Activated CD8-positive, alpha-beta memory T cell treated with anti-CD3 and anti-CD28 coated beads for 36 hours (primary cell): Measurements from ENCODE around the gene SCCPDH. TPM values are rescaled to one million over a fixed set of nuclear protein-coding genes. Genes with fewer than 3 reads are reported as not detected.
"Not testable (repeated sequence)": the region's sequence is repeated elsewhere in the genome, so short reads cannot be mapped to it uniquely, and the experiment has no call there.

Source experiments
- CTCF ChIA-PET: fragments of 350-600 bp; sonication (Branson Sonifier 250); formaldehyde crosslinking; loops from one replicate; lab custom pipeline; 2021; ENCODE audit warnings: antibody characterized with exemption; lab: Charles Lee
- POLR2A ChIA-PET: fragments of 350-600 bp; sonication (Branson Sonifier 250); formaldehyde crosslinking; loops from one replicate; lab custom pipeline; 2021; ENCODE audit warnings: antibody characterized with exemption; lab: Charles Lee
- total RNA-seq, 2 experiments: library from RNA; stranded (reverse); gene quantifications; one replicate each; pipeline ENCODE4 v1.2.3, GENCODE V29; 2021

SCCPDH gene
- total RNA-seq, 2 experiments from 2014 or later = 42.1 to 44.1 TPM

DNA sequence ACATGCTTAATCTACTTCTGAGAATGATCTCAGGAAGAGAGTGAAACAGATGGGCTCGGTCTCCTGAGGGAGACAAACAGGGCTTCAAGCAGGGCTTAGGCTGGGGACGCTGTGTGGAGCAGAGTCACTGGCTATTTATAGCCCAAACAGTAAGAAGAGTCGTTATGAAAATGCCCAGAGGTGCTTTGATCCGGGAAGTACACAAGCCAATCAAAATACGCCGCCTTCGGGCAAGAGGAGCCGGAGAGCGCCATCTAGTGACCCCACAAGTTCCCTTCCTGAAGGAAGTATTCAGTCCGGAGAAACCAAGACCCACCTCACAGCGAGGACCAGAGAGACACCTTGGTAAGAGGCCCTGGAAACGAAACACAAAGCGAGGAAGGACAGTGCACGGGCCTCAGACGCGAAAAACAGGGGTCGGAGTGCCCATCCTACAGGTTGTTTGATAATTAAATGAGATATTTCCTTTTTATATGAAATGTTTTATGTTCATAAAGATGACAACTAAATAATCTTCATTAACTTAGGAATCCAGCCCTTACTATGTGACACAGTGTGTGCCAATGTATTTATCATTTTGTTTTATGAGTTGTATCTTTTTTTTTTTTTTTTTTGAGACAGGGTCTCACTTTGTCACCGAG is 25.0 kb upstream of the SCCPDH start:
- CTCF ChIA-PET = interaction anchor here (0.7 to 1.2 kb wide), 3 partner anchors 12 to 225 kb away, joined by 3 to 4 read pairs (median 3); no protein-coding TSS in a partner anchor
- POLR2A ChIA-PET = no interaction called here

DNA sequence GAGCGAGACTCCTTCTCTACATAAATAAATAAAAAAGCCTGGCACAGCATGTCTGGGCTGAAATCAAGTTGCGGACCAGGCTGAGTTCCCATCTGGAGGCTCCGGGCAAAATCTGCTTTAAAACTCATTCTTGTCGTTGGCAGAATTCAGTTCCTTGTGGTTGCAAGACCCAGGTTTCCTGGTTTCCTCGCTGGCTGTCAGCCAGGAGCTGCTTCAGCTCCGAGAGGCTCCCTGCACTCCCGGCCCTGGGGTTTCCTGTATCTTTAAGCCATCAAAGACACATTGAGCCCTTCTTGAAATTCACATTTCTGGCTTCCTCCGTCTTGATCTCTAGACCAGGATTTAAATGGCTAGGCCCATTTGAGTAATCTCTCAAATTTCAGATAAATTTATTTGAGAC is 20.6 kb upstream of the SCCPDH start:
- ChIA-PET CTCF (no interaction called here), POLR2A (no interaction called here)

DNA sequence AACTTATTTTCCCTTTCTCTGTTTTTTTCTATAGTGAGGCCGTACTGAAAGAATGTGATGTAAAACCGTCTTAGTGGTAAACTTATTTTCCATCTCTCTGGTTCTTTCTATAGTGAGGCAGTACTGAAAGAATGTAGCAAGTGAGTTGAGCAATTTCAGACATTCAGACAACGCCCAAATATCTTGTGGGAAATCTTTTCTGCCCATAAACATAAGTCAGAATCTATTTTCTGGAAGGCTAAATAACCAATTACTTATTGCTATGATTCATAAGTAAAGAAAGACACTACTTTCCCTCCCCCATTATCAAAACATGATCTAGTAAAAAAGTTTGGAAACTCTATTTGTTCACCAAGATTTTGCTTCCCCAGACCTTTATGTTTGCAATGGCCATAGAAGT is 18.8 kb upstream of the SCCPDH start:
- CTCF ChIA-PET = interaction anchor here (0.7 kb wide), 1 partner anchor 14 kb away, joined by 4 read pairs; no protein-coding TSS in a partner anchor
- POLR2A ChIA-PET = no interaction called here

DNA sequence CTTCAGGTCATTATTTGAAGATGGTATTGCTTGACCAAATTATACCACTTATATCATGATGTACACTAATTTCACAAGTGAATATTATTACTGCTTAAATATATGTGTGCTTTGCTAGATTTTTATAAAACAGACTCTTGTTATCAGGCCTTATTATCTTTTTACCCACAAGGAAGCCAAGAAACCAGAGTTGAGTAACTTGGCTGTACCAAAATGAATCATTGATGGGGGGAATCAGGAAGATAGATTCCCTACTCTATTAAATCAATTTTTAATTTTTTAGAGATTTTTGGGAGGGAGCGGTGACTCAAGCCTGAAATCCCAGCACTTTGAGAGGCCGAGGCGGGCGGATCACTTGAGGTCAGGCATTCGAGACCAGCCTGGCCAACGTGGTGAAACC is 16.0 kb upstream of the SCCPDH start:
- ChIA-PET CTCF (no interaction called here), POLR2A (no interaction called here)

DNA sequence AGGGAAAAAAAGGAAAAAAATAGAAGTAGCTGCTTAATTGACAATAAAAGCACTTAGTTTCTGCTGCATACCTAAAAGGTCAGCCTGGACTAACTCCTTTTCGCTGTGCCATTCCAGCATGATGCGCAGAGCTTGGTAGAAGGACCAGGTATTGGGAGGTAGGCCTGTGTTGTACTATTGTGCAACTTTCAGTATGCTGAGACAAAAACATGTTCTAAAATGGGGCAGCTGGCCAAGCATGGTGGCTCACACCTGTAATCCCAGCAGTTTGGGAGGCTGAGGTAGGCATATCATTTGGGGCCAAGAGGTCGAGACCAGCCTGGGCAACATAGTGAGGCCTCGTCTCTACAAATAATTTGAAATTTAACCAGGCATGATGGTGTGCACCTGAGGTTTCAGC is 15.0 kb upstream of the SCCPDH start:
- POLR2A ChIA-PET = no interaction called here
- CTCF ChIA-PET = no interaction called here

DNA sequence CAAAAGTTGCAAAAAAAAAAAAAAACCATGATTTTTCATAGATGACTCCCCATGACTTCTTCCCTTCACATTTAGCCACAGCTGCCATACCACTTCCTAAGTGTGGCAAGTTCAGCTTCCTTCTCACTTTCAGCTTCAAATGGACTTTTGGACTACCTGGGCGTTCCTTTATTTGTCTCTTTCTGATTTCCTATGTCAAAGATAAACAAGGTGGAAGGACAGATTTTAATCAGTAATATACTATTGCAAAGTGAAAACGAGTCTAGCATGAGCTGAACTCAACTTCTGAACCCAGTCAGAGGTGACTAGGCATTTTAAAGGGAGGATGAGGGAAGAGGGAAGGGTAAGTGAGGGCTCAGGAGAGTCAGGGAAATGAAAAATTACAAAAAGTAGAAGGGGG is 14.4 kb upstream of the SCCPDH start:
- ChIA-PET POLR2A (no interaction called here), CTCF (interaction anchor here (1.3 to 1.6 kb wide), 2 partner anchors 14 to 20 kb away, joined by 3 to 6 read pairs; partner anchors contain the start of gene SCCPDH)

DNA sequence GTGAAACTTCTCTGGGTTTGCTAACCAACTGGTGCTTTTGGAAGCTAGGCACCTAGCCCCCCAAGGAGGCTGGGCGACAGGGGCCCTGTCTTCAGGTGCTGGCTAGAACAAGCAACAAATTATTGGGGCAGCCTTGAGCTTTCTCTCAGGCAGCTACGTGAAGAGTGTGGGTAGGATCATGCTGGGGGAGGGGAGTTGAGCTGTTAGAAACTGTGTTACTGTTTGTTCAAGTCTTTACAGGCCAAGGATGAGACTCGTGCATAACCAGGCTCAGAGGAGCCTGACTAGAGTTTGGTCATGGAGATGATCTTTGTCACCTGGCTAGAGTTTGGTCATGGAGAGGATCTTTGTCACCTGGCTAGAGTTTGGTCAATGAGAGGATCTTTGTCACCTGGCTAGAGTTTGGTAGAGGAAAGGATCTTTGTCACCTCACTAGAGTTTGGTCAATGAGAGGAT is 12.6 kb upstream of the SCCPDH start:
- ChIA-PET CTCF (interaction anchor here (1.0 kb wide), 1 partner anchor 12 kb away, joined by 4 read pairs; no protein-coding TSS in a partner anchor), POLR2A (no interaction called here)

GRCh38 chr1:246712428-246712827 is 11.8 kb upstream of the SCCPDH start:
- POLR2A ChIA-PET = not testable (repeated sequence)

DNA sequence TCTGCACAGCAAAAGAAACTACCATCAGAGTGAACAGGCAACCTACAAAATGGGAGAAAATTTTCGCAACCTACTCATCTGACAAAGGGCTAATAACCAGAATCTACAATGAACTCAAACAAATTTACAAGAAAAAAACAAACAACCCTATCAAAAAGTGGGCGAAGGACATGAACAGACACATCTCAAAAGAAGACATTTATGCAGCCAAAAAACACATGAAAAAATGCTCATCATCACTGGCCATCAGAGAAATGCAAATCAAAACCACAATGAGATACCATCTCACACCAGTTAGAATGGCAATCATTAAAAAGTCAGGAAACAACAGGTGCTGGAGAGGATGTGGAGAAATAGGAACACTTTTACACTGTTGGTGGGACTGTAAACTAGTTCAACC is 4.8 kb upstream of the SCCPDH start:
- CTCF ChIA-PET = interaction anchor here (0.6 kb wide), 1 partner anchor 14 kb away, joined by 4 read pairs; no protein-coding TSS in a partner anchor
- POLR2A ChIA-PET = not testable (repeated sequence)

More at GRCh38 chr1:246712428-246712827, 11.8 kb upstream of the SCCPDH start:
- CTCF ChIA-PET = not testable (repeated sequence)

DNA sequence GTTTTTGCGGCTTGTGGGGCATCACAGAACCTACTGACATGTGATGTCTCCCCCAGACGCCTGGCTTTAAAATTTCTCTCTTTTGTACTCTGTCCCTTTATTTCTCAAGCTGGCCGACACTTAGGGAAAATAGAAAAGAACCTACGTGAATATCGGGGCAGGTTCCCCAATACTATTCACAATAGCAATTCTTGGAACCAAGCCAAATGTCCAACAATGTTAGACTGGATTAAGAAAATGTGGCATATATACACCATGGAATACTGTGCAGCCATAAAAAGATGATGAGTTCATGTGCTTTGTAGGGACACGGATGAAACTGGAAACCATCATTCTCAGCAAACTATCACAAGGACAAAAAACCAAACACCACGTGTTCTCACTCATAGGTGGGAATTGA is 3.4 kb upstream of the SCCPDH start:
- CTCF ChIA-PET = not testable (repeated sequence)
- POLR2A ChIA-PET = interaction anchor here (0.6 kb wide), 2 partner anchors 32 to 153 kb away, joined by 3 to 5 read pairs; no protein-coding TSS in a partner anchor

GRCh38 chr1:246722720-246723119 is 1.5 kb upstream of the SCCPDH start:
- CTCF ChIA-PET = no interaction called here
- POLR2A ChIA-PET = no interaction called here

GRCh38 chr1:246724731-246725095 is 504 bp downstream of the SCCPDH start:
- ChIA-PET POLR2A (interaction anchor here (0.8 to 2.0 kb wide), 4 partner anchors 13 to 207 kb away, joined by 3 to 6 read pairs (median 4); partner anchors contain the start of gene AHCTF1), CTCF (interaction anchor here (1.5 kb wide), 1 partner anchor 14 kb away, joined by 6 read pairs; no protein-coding TSS in a partner anchor)

GRCh38 chr1:246725191-246725590 is 982 bp downstream of the SCCPDH start:
- CTCF ChIA-PET = no interaction called here

DNA sequence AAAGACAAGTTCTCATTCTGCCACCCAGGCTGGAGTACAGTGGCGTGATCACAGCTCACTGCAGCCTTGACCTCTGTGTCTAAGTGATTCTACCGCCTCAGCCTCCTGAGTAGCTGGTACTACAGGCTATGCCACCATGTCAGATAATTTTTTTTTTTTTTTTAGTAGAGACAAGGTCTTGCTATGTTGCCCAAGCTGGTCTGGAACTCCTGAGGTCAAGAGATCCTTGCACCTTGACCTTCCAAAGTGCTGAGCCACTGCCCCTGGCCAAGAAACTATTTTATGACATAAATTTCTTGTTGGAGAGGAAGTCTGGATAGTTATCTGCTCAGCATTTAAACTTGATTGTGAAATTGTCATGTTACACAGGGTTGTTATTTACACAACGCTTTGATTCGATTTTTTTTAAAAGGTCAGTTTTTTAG is 2.1 kb downstream of the SCCPDH start:
- CTCF ChIA-PET = interaction anchor here (0.5 kb wide), 1 partner anchor 56 kb away, joined by 3 read pairs; no protein-coding TSS in a partner anchor
- POLR2A ChIA-PET = no interaction called here

More at GRCh38 chr1:246725191-246725590, 982 bp downstream of the SCCPDH start:
- POLR2A ChIA-PET = interaction anchor here (2.0 kb wide), 1 partner anchor 207 kb away, joined by 6 read pairs; the partner anchor contains the start of gene AHCTF1

- ChIA-PET CTCF (no interaction called here), POLR2A (no interaction called here)
Measured at GRCh38 chr1:246726881-246727280, 2.7 kb downstream of the SCCPDH start.

- ChIA-PET POLR2A (no interaction called here), CTCF (no interaction called here)
Measured at GRCh38 chr1:246727594-246727993, 3.4 kb downstream of the SCCPDH start.

DNA sequence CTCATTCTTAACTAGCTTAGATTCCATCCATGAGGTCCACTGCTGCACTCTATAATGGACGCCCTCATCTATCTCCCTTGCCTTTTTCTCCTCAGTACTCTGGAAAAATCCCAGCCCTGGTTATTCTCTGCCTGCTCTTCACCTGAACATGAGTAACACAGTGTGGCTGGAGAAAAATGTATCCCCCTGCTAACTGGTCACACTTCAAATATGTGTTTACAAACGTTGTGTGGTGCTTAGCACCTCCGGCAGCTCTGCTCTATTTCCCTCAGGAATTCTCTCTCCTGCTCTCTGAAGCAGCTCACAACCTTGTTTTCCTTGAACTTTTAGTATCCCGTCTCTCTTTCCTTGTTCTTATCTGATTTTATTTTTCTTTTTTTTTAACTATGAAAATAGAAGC is 4.1 kb downstream of the SCCPDH start:
- CTCF ChIA-PET = no interaction called here

DNA sequence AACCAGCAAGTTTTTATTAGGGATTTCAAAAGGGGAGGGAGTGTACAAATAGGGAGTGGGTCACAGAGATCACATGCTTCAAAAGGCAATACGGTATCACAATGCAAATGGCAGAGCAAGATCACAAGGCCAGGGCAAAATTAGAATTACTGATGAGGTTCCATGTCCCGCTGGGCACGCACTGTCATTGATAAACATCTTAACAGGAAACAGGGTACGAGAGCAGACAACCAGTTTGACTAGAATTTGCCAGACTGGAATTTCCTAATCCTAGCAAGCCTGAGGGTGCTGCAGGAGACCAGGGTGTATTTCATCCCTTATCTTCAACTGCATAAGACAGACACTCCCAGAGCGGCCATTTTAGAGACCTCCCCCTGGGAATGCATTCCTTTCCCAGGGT is 4.8 kb downstream of the SCCPDH start:
- POLR2A ChIA-PET, CTCF ChIA-PET: not testable (repeated sequence)

More for the DNA sequence above, 4.1 kb downstream of the SCCPDH start:
- POLR2A ChIA-PET = no interaction called here

DNA sequence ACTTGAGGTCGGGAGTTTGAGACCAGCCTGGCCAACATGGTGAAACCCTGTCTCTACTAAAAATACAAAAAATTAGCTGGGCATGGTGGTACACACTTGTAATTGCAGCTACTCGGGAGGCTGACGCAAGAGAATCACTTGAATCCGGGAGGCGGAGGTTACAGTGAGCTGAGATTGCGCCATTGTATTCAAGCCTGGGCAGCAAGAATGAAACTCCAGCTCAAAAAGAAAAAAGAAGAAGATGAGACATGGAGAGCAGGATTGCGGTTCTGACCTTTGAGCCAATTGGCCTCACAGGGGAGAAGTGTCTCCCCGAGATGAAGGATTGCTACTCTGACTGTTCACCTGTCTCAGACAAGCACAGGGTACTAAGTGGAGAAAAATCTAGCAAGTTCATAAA is 6.6 kb downstream of the SCCPDH start:
- CTCF ChIA-PET = no interaction called here
- POLR2A ChIA-PET = no interaction called here

DNA sequence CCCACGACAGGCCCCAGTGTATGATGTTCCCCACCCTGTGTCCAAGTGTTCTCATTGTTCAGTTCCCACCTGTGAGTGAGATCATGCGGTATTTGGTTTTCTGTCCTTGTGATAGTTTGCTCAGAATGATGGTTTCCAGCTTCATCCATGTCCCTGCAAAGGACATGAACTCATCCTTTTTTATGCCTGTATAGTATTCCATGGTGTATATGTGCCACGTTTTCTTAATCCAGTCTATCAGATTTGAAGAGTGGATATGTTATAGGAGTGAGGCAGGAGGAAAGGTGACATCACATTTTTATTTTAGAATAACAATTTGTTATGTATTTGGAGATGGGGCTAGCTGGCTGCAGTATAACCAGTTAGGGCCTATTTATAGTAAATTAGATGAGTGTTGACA is 7.7 kb downstream of the SCCPDH start:
- POLR2A ChIA-PET, CTCF ChIA-PET: not testable (repeated sequence)

GRCh38 chr1:246733704-246734103 is 9.5 kb downstream of the SCCPDH start:
- CTCF ChIA-PET = no interaction called here
- POLR2A ChIA-PET = no interaction called here
